H1 (cell line): ENCODE results near the gene SCMH1. TPM values are rescaled to one million over a fixed set of nuclear protein-coding genes. Genes with fewer than 3 reads are reported as not detected.

ENCODE experiments used
- CTCF ChIA-PET: fragments of 300-600 bp; sonication (Branson Sonifier 250); formaldehyde crosslinking; loops from one replicate; lab custom pipeline; 2021; ENCODE audit not compliant: partially characterized antibody; lab: Charles Lee
- POLR2A ChIA-PET: fragments of 300-600 bp; sonication (Branson Sonifier 250); formaldehyde crosslinking; loops from one replicate; lab custom pipeline; 2021; ENCODE audit warnings: inconsistent platforms; ENCODE audit not compliant: partially characterized antibody; lab: Charles Lee
- DNase-seq, 2 experiments: peaks; one replicate each; pipeline versions ENCODE4 v3.0.0 to v3.0.0-alpha.2; 2010 to 2022; ENCODE audit warnings: low spot score in 2 of 2, low read depth in 1 of 2, mixed read lengths in 1 of 2
- FAIRE-seq: peaks from 2 replicates; lab custom pipeline; 2011; peaks lifted over from hg19 to GRCh38; lab: Jason Lieb, UNC
- H2AFZ ChIP-seq: 2 replicates; pipeline ENCODE4 v1.8.1; 2012; ENCODE audit warnings: low read length, inconsistent platforms
- H2AK5ac ChIP-seq: 2 replicates; pipeline ENCODE4 v1.6.1; 2013; ENCODE audit warnings: low read depth, low read length
- H2BK120ac ChIP-seq: replicated peaks from 2 replicates; pipeline ENCODE3; 2013; ENCODE audit warnings: low read depth, low read length, inconsistent platforms
- H2BK12ac ChIP-seq: 2 replicates; pipeline ENCODE4 v1.6.1; 2013; ENCODE audit warnings: low read depth, low read length
- H2BK15ac ChIP-seq: 2 replicates; pipeline ENCODE4 v1.6.1; 2013; ENCODE audit warnings: low read length
- H2BK20ac ChIP-seq: 2 replicates; pipeline ENCODE4 v1.6.1; 2013; ENCODE audit warnings: low read length
- H2BK5ac ChIP-seq: 2 replicates; pipeline ENCODE4 v1.6.1; 2013; ENCODE audit warnings: low read depth, low read length
- H3K14ac ChIP-seq: 2 replicates; pipeline ENCODE4 v1.6.1; 2013; ENCODE audit warnings: inconsistent platforms; ENCODE audit not compliant: insufficient read length
- H3K18ac ChIP-seq: 2 replicates; pipeline ENCODE4 v1.6.1; 2013; ENCODE audit warnings: low read length; ENCODE audit errors: extremely low read depth
- H3K23ac ChIP-seq: 2 replicates; pipeline ENCODE4 v1.6.1; 2013; ENCODE audit warnings: inconsistent platforms; ENCODE audit not compliant: insufficient read length
- H3K23me2 ChIP-seq: 2 replicates; pipeline ENCODE4 v1.6.1; 2013; ENCODE audit warnings: low read depth, low read length
- H3K27ac ChIP-seq: 2 replicates; pipeline ENCODE4 v1.6.1; 2011; ENCODE audit warnings: low read depth, low read length, inconsistent platforms
- H3K27me3 ChIP-seq, 4 experiments: replicated peaks in 1 of 4; 1 replicate in 1 of 4; 2 replicates in 3 of 4; pipeline versions ENCODE4 v1.6.1 to v1.8.1; 2011 to 2013; ENCODE audit warnings: low read length in 3 of 4, mild to moderate bottlenecking in 3 of 4, inconsistent platforms in 2 of 4, mixed read lengths in 2 of 4, moderate library complexity in 1 of 4; ENCODE audit not compliant: control insufficient read depth in 3 of 4, insufficient read depth in 3 of 4; ENCODE audit errors: extremely low read depth in 1 of 4
- H3K36me3 ChIP-seq, 4 experiments: 2 replicates each; pipeline versions ENCODE4 v1.6.1 to v1.8.1; 2011 to 2013; ENCODE audit warnings: mild to moderate bottlenecking in 4 of 4, low read length in 3 of 4, moderate library complexity in 2 of 4, control low read depth in 1 of 4, inconsistent platforms in 1 of 4; ENCODE audit not compliant: insufficient read depth in 4 of 4, control insufficient read depth in 2 of 4
- H3K4ac ChIP-seq: replicated peaks from 2 replicates; pipeline ENCODE3; 2013; ENCODE audit warnings: low read length, low read depth, mixed read lengths, inconsistent platforms; ENCODE audit not compliant: insufficient read length
- H3K4me1 ChIP-seq, 4 experiments: replicated peaks in 1 of 4; 1 replicate in 1 of 4; 2 replicates in 3 of 4; pipeline versions ENCODE4 v1.6.1 to v1.8.1; 2011 to 2013; ENCODE audit warnings: low read length in 3 of 4, inconsistent platforms in 2 of 4, mixed read lengths in 1 of 4; ENCODE audit not compliant: insufficient read depth in 4 of 4, control insufficient read depth in 3 of 4
- H3K4me2 ChIP-seq, 2 experiments: 2 replicates each; pipeline versions ENCODE4 v1.6.1 to v1.8.1; 2011 to 2013; ENCODE audit warnings: low read depth in 2 of 2, low read length in 2 of 2, control low read depth in 1 of 2, inconsistent platforms in 1 of 2, mild to moderate bottlenecking in 1 of 2; ENCODE audit not compliant: insufficient read depth in 1 of 2
- H3K4me3 ChIP-seq, 4 experiments: fragments of 200-600, 300-600 bp in 1 of 4; sonication (generic), shearing (Covaris generic), sonication (Bioruptor Twin) in 1 of 4; 2 replicates each; pipeline versions ENCODE4 v1.5.1 to v1.8.1; 2011 to 2016; ENCODE audit warnings: low read length in 4 of 4, low read depth in 3 of 4, control low read depth in 2 of 4, inconsistent platforms in 2 of 4, mild to moderate bottlenecking in 2 of 4, mixed read lengths in 1 of 4, moderate library complexity in 1 of 4; ENCODE audit not compliant: insufficient read depth in 2 of 4; ENCODE audit errors: extremely low read depth in 1 of 4
- H3K56ac ChIP-seq: replicated peaks from 2 replicates; pipeline ENCODE3; 2013; ENCODE audit warnings: low read depth, mild to moderate bottlenecking, mixed read lengths, low read length, inconsistent platforms; ENCODE audit not compliant: insufficient read length
- H3K79me1 ChIP-seq: 2 replicates; pipeline ENCODE4 v1.6.1; 2013; ENCODE audit warnings: low read depth, low read length, control low read depth
- H3K79me2 ChIP-seq, 2 experiments: 2 replicates each; pipeline versions ENCODE4 v1.6.1 to v1.8.1; 2012 to 2013; ENCODE audit warnings: low read length in 2 of 2, mild to moderate bottlenecking in 2 of 2, inconsistent platforms in 1 of 2; ENCODE audit not compliant: insufficient read depth in 2 of 2, control insufficient read depth in 1 of 2
- H3K9ac ChIP-seq, 4 experiments: replicated peaks in 1 of 4; 1 replicate in 1 of 4; 2 replicates in 3 of 4; pipeline versions ENCODE4 v1.6.1 to v1.8.1; 2011 to 2013; ENCODE audit warnings: low read depth in 3 of 4, low read length in 3 of 4, control low read depth in 2 of 4, mild to moderate bottlenecking in 2 of 4, moderate library complexity in 2 of 4, inconsistent platforms in 1 of 4; ENCODE audit errors: extremely low read depth in 1 of 4
- H3K9me3 ChIP-seq, 2 experiments: 2 replicates each; pipeline versions ENCODE4 v1.6.1 to v1.8.1; 2012 to 2013; ENCODE audit warnings: mild to moderate bottlenecking in 2 of 2, moderate library complexity in 2 of 2, control low read depth in 1 of 2, inconsistent platforms in 1 of 2, low read depth in 1 of 2, low read length in 1 of 2, mixed read lengths in 1 of 2; ENCODE audit not compliant: insufficient read depth in 2 of 2
- H4K20me1 ChIP-seq, 2 experiments: replicated peaks in 1 of 2; 2 replicates each; pipeline versions ENCODE3 to v1.8.1; 2011 to 2013; ENCODE audit warnings: inconsistent platforms in 2 of 2, low read length in 2 of 2, mild to moderate bottlenecking in 1 of 2; ENCODE audit not compliant: insufficient read depth in 2 of 2, control insufficient read depth in 1 of 2
- H4K5ac ChIP-seq: 2 replicates; pipeline ENCODE4 v1.6.1; 2013; ENCODE audit warnings: low read length, low read depth, mixed read lengths, inconsistent platforms; ENCODE audit not compliant: insufficient read length
- H4K8ac ChIP-seq: 2 replicates; pipeline ENCODE4 v1.8.0; 2013; ENCODE audit warnings: mild to moderate bottlenecking, moderate library complexity, low read length, inconsistent platforms; ENCODE audit not compliant: insufficient read depth; ENCODE audit errors: extremely low read depth
- H4K91ac ChIP-seq: replicated peaks from 2 replicates; pipeline ENCODE3; 2013; ENCODE audit warnings: low read length, mixed read lengths, inconsistent platforms; ENCODE audit not compliant: insufficient read length
- POLR2A ChIP-seq, 2 experiments: IDR thresholded peaks; 1 replicate in 1 of 2; 2 replicates in 1 of 2; pipeline ENCODE4 v1.6.1; 2011; ENCODE audit warnings: low read depth in 2 of 2, low read length in 2 of 2, mild to moderate bottlenecking in 2 of 2; ENCODE audit errors: control extremely low read depth in 1 of 2
- SUZ12 ChIP-seq: fragments of 200-600 bp; sonication (generic); IDR thresholded peaks from 2 replicates; pipeline ENCODE4 v1.6.1; 2012; ENCODE audit warnings: mild to moderate bottlenecking, inconsistent platforms, low read length, moderate library complexity, mixed read lengths
- WGBS, 2 experiments: shearing (Covaris generic) in 1 of 2; methylation state at CpG; one replicate each; pipeline versions ENCODE4 v1.1.6 to v1.1.7; 2013 to 2015; ENCODE audit warnings: low lambda C conversion rate in 2 of 2, mixed read lengths in 2 of 2, inconsistent platforms in 1 of 2, low coverage in 1 of 2, missing lambda C conversion rate in 1 of 2; ENCODE audit not compliant: insufficient replicate concordance in 2 of 2, insufficient coverage in 1 of 2, insufficient read length in 1 of 2; ENCODE audit errors: extremely low coverage in 1 of 2, missing lambda C conversion rate in 1 of 2; 5-methylcytosine and 5-hydroxymethylcytosine counted together
- polyA plus RNA-seq, 7 experiments: library from polyadenylated mRNA; depleted of rRNA in 3 of 7; stranded (reverse) in 5 of 7; unstranded in 2 of 7; fragments of >200 nt in 5 of 7; fragments of 200-250 nt in 2 of 7; gene quantifications; 1 replicate in 5 of 7; 2 replicates in 1 of 7; 4 replicates in 1 of 7; pipeline versions ENCODE4 v1.2.1 to v1.2.3, GENCODE V29; 2011 to 2013; ENCODE audit warnings: missing spikeins in 2 of 7, mixed read lengths in 2 of 7
- total RNA-seq: library from RNA; stranded (reverse); fragmentation: NEBNext Ultra II Directional; extraction: Animal tissue kit (Norgen Biotek cat#: 25700); gene quantifications from 2 replicates; pipeline ENCODE4 v1.2.1, GENCODE V29; 2021

Gene SCMH1
- total and polyA plus RNA-seq, 2 of the 8 experiments (the other 6 are each of a cell fraction or from before 2014, with no cell fraction given): 16.6 to 30.7 TPM

GRCh38 chr1:41020654-41021053 is 221.5 kb downstream of the SCMH1 start:
- no peak overlapping the region for H3K9ac ChIP-seq

More at GRCh38 chr1:41020654-41021053, 221.5 kb downstream of the SCMH1 start:
- Histone ChIP-seq H2BK15ac (no peak overlapping the region), H2BK120ac (no peak overlapping the region), H3K4me3 (no peak overlapping the region), H3K79me2 (no peaks in the 10 kb centered on the region)
- FAIRE-seq: no peak
- TF ChIP-seq SUZ12 (no peak), POLR2A (IDR thresholded peaks at IDR 0.05; ENCODE audit: control extremely low read depth in 1 of 2, low read depth in 2 of 2, low read length in 2 of 2) (0 out of 3 replicates have a peak, but pooled peaks of 1 of the 2 experiments have one; percentile 52)
- TF ChIP-seq, all 59 proteins: peak for 1
- no peak overlapping the region for H4K91ac ChIP-seq
- no peak overlapping the region for H4K8ac ChIP-seq
- no peak overlapping the region for H3K23ac ChIP-seq
- no peak overlapping the region for H2AK5ac ChIP-seq
- H3K27me3 ChIP-seq: peaks cover 0 to 11% (median 6%) of the 10 kb centered on the region in 4 experiments; a peak in 5 of 7 replicates
- H3K79me1 ChIP-seq: no peaks in the 10 kb centered on the region
- no peak overlapping the region for H2AFZ ChIP-seq
- DNase-seq: no peak
- H3K4me2 ChIP-seq: no peak overlapping the region
- no peak overlapping the region for H2BK5ac ChIP-seq
- H3K9me3 ChIP-seq: no peaks in the 10 kb centered on the region
- peaks cover 0 to 7% (median 4%) of the 10 kb centered on the region in 4 experiments; a peak in 4 of 7 replicates for H3K4me1 ChIP-seq
- peaks cover 4 to 6% of the 10 kb centered on the region in 2 experiments for H4K20me1 ChIP-seq
- H3K27ac ChIP-seq: no peak overlapping the region
- H4K5ac ChIP-seq: no peak overlapping the region
- H3K14ac ChIP-seq: no peak overlapping the region
- POLR2A ChIA-PET: interaction anchor here (0.5 to 3.4 kb wide), 12 partner anchors 8 to 1475 kb away, joined by 3 to 17 read pairs (median 4); partner anchors contain the start of gene CTPS1
- H2BK12ac ChIP-seq: no peak overlapping the region
- H2BK20ac ChIP-seq: no peak overlapping the region
- H3K4ac ChIP-seq: no peak overlapping the region
- H3K23me2 ChIP-seq: no peaks in the 10 kb centered on the region
- no peak overlapping the region for H3K56ac ChIP-seq
- CTCF ChIA-PET: interaction anchor here (1.2 to 1.8 kb wide), 2 partner anchors 26 to 238 kb away, joined by 3 to 6 read pairs; no protein-coding TSS in a partner anchor
- H3K36me3 ChIP-seq: peaks cover 2 to 27% (median 12%) of the 10 kb centered on the region in 4 experiments; a peak in 6 of 8 replicates
- 43% methylated on average over 3 of the region's 3 CpGs; no CpG with 5 or more reads in 1 of the 2 experiments for WGBS, 2 experiments
- H3K18ac ChIP-seq: no peak overlapping the region
